ENCODE results near the gene TAL2. TPM values are rescaled to one million over a fixed set of nuclear protein-coding genes. Genes with fewer than 3 reads are reported as not detected.

The TAL2 gene
- total RNA-seq, 1 donor from 2014 or later: not detected

DNA sequence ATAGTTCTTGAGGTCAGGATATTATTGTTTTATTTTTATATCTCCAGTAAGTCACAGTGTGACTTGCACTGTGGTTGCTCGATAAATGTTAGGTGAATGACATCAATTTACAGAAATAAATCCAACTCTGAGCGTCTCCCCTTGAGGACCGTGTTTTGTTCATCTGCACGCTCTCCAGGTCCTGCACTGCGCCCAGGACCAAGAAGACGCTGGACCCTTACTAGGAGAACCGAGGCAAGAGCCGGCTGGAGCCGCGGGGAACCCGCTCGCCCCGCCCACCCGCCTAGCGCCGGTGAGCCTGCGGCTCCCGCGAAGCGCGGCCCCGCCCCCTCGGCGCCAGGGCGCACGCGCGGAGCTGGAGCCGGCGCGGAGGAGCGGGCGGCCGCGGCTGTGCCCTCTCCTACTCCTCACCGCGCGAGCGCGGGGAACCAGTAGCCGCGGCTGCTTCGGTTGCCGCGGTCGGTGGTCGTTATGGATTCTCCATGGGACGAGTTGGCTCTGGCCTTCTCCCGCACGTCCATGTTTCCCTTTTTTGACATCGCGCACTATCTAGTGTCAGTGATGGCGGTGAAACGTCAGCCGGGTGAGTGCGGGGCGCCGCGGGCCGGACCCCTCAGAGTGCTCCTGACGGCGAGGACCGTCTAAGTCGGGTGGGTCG, 32.1 kb downstream of the TAL2 start, which contains the start of gene TMEM38B:
TMEM38B (plus strand) TSS at position 352 of the 658 bp plus-strand sequence; CDS start at position 472, 120 bp downstream.
- TF ChIP-seq, protein P1, sequence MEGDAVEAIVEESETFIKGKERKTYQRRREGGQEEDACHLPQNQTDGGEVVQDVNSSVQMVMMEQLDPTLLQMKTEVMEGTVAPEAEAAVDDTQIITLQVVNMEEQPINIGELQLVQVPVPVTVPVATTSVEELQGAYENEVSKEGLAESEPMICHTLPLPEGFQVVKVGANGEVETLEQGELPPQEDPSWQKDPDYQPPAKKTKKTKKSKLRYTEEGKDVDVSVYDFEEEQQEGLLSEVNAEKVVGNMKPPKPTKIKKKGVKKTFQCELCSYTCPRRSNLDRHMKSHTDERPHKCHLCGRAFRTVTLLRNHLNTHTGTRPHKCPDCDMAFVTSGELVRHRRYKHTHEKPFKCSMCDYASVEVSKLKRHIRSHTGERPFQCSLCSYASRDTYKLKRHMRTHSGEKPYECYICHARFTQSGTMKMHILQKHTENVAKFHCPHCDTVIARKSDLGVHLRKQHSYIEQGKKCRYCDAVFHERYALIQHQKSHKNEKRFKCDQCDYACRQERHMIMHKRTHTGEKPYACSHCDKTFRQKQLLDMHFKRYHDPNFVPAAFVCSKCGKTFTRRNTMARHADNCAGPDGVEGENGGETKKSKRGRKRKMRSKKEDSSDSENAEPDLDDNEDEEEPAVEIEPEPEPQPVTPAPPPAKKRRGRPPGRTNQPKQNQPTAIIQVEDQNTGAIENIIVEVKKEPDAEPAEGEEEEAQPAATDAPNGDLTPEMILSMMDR (conservative IDR thresholded peaks at IDR 0.05; ENCODE audit: low read depth, low read length): no peak
- no peak for DNase-seq (ENCODE audit: low read depth)
- peak within 1 kb of the TSS; percentile 79 for H3K4me3 ChIP-seq (ENCODE audit: low read depth, low read length)

DNA sequence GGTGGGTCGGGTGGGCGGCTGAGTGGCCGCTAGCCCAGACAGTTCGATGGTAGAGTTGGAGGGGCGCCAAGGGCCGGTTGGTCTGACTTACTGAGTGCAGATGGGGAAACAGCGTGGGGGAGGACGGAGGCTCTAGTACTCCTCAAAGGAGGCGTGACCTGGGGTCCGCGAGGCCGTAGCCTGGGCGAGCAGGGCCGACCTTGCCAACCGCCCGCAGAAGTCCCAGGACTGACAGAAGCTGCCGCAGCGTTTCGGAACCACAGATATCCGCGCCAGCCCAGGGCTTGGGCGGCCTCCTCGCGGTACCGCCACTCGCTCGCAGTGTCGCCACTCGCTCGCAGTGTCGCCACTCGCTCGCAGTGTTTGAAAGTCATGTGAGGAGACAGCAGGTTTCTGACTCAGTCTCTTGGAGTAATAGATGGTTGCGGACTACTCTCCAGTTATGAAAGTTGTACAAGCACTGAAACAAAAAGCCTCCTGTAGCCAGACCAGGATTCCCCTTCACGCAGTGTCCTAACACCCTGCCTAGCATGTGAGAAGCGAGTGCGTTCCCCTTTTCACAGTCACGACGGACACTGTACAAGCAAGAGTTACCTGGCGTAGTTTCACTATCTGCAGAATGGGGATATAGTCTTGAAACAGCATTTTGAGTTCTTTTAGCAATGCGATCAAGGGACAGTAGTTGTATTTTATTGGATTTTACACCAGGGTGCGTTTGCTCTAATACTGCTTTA, 32.8 kb downstream of the TAL2 start:
- peak overlapping the region; percentile 79 for H3K4me3 ChIP-seq (ENCODE audit: low read depth, low read length)
- TF ChIP-seq, protein P1 (conservative IDR thresholded peaks at IDR 0.05; ENCODE audit: low read depth, low read length): no peak
- DNase-seq (ENCODE audit: low read depth): no peak

DNA sequence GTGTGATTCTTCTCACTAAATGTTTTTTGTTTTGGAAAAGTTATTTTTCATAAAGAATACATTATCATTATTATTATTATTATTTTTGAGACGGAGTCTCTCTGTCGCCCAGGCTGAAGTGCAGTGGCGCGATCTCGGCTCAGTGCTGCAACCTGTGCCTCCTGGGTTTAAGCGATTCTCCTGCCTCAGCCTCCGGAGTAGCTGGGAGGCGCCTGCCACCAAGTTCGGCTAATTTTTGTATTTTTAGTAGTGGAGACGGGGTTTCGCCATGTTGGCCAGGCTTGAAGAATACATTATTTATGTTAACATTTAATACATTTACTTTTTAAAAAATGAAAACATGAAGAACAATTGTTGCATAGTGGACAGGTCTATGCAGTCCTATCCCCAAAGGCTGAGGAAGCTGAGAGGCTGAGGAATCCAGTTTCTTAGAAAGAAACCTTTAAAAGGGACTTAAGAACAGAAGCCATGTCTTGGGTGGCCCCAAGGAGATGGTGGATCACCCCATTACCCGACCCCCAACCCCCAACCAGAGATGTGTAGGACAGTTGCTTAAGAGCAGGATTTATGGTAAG, 34.0 kb downstream of the TAL2 start:
- DNase-seq (ENCODE audit: low read depth): no peak
- no peak overlapping the region for H3K4me3 ChIP-seq (ENCODE audit: low read depth, low read length)
- TF ChIP-seq, protein P1 (conservative IDR thresholded peaks at IDR 0.05; ENCODE audit: low read depth, low read length): no peak

DNA sequence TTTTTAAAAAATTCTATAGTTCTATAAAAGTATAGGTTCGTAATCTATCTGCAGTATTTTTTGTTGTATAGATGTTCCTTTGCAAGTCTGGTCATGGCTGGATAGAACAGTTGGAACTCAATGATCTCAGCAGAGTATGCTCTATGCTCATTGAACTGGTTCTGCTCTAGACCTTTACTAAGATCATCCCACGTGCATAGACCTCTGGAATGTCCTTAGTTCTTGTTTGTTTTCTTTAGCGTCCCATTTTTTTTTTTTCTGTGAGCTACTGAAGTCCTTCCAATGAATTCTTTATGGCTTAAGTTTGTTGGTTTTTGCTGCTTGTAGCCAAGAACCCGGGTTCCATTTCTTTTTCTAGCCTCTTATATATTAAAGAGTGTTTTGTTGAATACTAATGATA, 35.6 kb downstream of the TAL2 start:
- no peak overlapping the region for H3K4me3 ChIP-seq (ENCODE audit: low read depth, low read length)
- TF ChIP-seq, protein P1 (conservative IDR thresholded peaks at IDR 0.05; ENCODE audit: low read depth, low read length): no peak
- peak; percentile 68 for DNase-seq (ENCODE audit: low read depth)

DNA sequence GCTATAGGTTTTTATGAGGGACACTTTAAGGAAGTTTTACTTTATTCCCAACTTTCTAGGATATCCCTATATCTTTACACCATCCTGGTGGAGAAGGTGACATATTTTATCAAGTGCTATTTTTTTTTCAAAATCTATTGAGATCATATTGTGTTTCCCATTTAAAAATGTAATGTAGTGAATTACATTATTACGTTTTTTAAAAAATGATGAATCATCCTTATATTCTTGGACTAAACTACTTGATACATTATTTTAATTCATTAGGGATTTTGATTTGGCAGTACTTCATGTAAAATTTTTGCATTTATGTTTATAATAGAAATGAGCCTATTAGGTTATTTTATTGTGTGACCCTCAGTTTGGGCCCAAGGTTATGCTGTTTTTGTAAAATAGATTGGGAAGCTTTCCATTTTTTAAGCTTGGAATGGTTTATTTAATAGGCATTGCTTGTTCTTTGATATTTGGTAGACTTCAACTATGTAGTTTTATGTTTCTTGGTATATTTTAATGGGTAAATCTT, 36.2 kb downstream of the TAL2 start:
- TF ChIP-seq, protein P1 (conservative IDR thresholded peaks at IDR 0.05; ENCODE audit: low read depth, low read length): no peak
- no peak for DNase-seq (ENCODE audit: low read depth)
- H3K4me3 ChIP-seq (ENCODE audit: low read depth, low read length): no peak overlapping the region

DNA sequence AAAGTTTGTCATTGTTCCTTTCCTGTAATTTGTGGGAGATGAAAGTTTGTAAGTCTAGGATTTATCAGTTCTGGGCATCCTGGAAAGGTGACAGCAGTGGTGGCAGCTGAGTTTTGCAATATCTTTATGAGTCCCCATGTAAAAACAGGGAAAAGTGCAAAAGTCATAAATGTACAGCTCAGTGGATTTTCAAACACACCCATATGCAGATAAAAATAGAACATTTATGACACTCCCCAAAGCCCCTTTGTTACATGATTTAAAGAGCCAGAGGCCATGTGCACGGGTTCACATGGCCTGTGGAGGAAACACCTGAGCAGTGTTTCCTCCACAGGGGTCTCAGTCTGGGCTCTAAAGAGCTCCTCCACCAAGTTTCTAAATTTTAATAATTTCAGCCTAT, 38.4 kb downstream of the TAL2 start:
- no peak for DNase-seq (ENCODE audit: low read depth)
- no peak overlapping the region for H3K4me3 ChIP-seq (ENCODE audit: low read depth, low read length)
- TF ChIP-seq, protein P1 (conservative IDR thresholded peaks at IDR 0.05; ENCODE audit: low read depth, low read length): no peak

Data from epithelial cell of proximal tubule (primary cell).